Activated CD4-positive, CD25-positive, alpha-beta regulatory T cell treated with anti-CD3 and anti-CD28 coated beads, Interleukin-2, amount 50 U/mL, for 24 hours (primary cell): ENCODE results near the gene ARPC3.
"Not testable (repeated sequence)": the region's sequence is repeated elsewhere in the genome, so short reads cannot be mapped to it uniquely, and the experiment has no call there.

Source experiments
- ATAC-seq, 2 donors: fragments of 150-1000 bp; cut with Tn5 transposase; one replicate each; pipeline ENCODE4 v1.10.0; 2021; ENCODE audit warnings: mild to moderate bottlenecking in 1 of 2, moderate library complexity in 1 of 2

The ARPC3 gene

DNA sequence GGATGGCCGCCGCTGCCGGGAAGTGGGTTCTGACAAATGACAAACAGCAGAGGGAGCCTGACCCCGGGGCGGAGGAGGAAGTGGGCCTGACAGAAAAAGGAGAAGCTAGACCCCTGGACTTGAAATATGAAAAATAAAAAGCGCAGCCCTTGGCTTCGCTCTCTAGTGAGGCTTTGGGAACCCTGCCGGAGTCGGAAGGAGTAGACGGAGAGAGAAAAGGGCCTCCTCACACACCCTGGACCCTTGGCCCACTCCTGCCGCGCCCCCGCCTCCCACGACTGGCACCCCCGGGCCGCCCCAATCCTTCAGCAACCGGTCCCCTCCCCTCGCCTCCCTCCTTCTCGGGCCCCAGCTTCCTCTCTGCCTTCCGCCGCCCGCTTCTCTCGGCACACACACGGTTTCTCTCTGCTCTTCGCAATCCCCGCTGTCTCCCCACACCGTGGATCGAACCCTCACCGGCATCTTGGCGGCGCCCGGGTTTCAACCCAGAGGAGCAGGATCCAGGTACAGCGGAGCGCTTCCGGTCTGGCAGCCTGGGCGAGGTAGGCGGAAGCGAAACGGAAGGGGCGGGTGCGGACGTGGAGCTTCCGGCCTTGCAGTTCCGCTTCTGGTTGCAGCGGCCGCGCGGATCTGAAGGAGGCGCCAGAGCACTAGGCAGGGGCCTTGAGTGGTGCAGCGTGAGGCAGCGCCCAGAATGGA lies at the start of gene ARPC3:
Gene ARPC3, minus strand, starts transcription at position 539 of the 699 bp plus-strand sequence. Its CDS starts 77 bp downstream, at position 462.
- ATAC-seq = peak; percentile 98 to 99

- no peak for ATAC-seq
Observed at GRCh38 chr12:110498984-110499706, 49.0 kb upstream of the ARPC3 start.

GRCh38 chr12:110475426-110475825 lies 25.3 kb upstream of the ARPC3 start:
- ATAC-seq = no peak

- ATAC-seq = peak; percentile 85
Observed at GRCh38 chr12:110468214-110469048, 18.3 kb upstream of the ARPC3 start, which contains the start of the genes FAM216A and GPN3. FAM216A (plus strand) TSS chr12:110468845; CDS start chr12:110468876, 31 bp downstream. GPN3 (minus strand) TSS chr12:110468257; CDS start chr12:110468203, 54 bp downstream.

DNA sequence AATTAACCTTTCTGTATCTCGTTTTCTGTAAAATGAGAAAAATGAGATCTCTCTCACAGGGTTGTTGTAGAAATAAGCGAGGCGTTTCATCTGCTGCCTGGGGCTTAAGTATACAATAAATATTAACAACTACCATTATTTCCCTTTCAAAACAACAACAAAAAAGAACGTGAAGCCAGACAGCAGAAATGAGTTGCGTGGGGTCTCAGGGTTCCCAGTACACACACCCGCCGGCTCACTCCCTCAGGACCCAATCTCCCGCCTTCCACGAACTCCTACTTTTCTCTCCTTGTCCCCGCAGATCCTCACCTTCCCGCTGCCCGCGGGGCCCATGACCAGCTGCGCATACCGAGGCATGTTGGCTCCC lies 17.7 kb upstream of the ARPC3 start:
- ATAC-seq = no peak

- no peak for ATAC-seq
Observed at GRCh38 chr12:110466791-110467190, 16.7 kb upstream of the ARPC3 start.

DNA sequence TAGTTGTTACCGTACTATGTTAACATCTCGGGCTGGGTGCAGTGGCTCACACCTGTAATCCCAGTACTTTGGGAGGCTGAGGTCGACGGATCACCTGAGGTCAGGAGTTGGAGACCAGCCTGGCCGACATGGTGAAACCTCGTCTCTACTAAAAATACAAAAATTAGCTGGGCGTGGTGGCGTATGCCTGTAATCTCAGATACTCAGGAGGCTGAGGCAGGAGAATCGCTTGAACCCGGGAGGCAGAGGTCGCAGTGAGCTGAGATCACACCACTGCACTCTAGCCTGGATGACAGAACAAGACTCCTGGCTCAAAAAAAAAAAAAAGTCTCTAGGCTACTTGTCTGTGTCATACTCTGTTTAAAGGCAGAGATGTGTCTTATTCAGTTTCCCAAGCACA lies 15.6 kb upstream of the ARPC3 start:
- ATAC-seq = not testable (repeated sequence)

DNA sequence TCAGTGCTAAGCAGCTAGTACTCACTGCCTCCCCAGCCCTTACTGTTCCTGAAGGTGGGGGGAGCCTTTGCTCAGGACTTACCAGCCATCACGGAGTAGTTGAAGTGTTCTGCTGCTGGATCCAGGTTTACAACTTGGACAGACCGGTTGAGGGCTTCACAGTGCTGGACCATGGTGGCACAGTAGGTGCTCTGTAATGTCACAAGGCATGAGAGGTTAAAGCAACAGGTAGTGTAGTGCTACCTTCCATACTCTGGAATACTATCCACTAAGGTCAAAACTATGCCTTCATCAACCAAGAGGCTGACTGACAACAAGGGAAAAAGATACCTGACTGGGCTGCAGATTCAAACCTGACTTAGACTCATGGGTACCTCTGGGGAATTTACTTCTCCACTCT lies 14.9 kb upstream of the ARPC3 start:
- ATAC-seq = no peak

GRCh38 chr12:110461189-110461588 lies 11.1 kb upstream of the ARPC3 start:
- ATAC-seq = not testable (repeated sequence)

- no peak for ATAC-seq
Observed at GRCh38 chr12:110458756-110459155, 8.6 kb upstream of the ARPC3 start.

DNA sequence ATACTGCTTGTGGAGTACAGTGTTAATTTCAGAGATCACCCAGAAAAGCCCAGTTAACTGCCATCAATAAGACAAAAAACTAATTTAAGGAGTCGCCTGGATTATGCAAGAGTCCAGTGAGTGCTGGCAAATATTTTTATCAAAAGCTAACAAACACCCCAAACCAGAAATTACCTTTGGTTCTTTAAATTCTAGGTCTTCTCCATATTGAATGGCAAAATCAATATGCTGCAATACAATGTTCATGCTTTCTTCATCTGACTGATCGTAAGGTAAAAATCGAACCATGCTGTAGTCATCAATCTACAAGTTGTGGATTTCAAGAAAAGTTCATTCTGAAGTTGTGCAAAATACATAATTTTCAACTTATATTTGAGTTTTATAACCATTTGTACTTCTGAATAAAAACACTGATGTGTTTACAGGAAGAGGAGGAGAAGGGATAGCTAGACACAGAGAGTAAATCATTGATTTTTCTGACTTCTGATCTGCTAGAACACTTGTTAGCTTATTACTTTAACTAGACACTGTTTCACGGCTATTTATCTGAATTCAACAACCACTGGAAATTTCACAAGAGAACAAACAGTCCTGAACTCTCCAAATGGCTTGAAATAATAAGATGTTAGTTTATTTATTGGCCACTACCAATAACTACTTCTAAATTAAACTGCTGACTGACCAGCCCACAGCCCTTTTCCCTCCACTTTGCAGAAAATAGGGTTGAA lies 3.6 kb upstream of the ARPC3 start:
- ATAC-seq = no peak

- no peak for ATAC-seq
Observed at GRCh38 chr12:110451263-110451662, 1.1 kb upstream of the ARPC3 start.

- no peak for ATAC-seq
Observed at GRCh38 chr12:110444455-110444854, 5.7 kb downstream of the ARPC3 start.

GRCh38 chr12:110436231-110436630 lies 13.9 kb downstream of the ARPC3 start:
- ATAC-seq = no peak

- no peak for ATAC-seq
Observed at GRCh38 chr12:110431957-110432587, 18.1 kb downstream of the ARPC3 start.

GRCh38 chr12:110429676-110430075 lies 20.5 kb downstream of the ARPC3 start:
- not testable (repeated sequence) for ATAC-seq

DNA sequence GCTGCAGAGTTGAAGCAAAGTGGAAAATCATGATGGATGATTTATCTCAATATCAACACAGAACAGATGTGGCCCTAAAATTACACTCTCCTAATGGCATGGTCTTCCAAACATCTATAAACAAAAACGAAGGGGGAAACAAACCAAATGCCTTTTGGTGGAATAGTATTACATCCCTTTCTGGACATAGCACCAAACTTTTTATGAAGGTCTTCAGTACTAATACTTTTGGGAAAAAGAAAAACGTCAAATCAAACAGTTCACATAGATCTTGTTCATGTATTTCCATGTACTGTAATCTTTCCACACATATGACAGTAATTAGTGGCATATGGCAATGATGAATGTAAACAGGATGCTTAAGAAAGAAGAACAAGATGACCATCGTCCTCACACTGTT lies 23.7 kb downstream of the ARPC3 start:
- ATAC-seq = no peak

- ATAC-seq = no peak
Observed at GRCh38 chr12:110424237-110424636, 25.9 kb downstream of the ARPC3 start.

- ATAC-seq = no peak
Observed at GRCh38 chr12:110421701-110422100, 28.4 kb downstream of the ARPC3 start.

- no peak for ATAC-seq
Observed at GRCh38 chr12:110421159-110421661, 28.9 kb downstream of the ARPC3 start.

GRCh38 chr12:110420644-110421043 lies 29.5 kb downstream of the ARPC3 start:
- not testable (repeated sequence) for ATAC-seq

DNA sequence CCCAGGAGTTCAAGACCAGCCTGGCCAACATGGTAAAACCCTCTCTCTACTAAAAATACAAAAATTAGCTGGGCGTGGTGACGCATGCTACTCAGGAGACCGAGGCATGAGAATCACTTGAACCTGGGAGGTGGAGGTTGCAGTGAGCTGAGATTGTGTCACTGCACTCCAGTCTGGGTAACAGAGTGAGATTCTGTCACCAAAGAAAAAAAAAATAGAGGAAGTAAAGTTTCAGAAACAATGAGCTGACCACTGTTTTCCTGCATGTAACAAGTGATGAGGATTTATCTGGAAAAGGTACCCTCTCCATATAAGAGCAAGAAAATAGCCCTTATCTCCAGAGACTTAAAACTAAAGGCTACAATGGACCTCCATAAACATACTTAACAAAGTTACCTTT lies 33.0 kb downstream of the ARPC3 start:
- ATAC-seq = not testable (repeated sequence)
